ENCODE results near the gene MTM1.

The MTM1 gene

DNA sequence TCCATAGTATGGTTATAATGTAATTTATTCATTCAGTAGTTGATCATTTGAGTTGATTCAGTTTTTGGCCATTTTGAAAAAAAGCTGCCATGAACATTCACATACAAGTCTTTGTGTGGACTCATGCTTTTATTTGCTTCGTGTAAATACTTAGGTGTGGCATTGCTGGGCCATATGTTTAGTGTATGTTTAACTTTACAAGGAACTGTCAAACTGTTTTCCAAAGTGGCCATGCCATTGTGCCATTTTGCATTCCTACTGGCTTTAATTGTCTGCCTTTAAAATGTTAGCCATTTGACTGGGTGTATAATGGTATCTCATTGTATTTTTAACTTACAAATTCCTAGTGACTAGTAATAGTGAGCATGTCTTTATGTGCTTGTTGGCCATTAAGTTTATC lies 8.8 kb downstream of the MTM1 start:
- no peaks in the 10 kb centered on the region for H3K27me3 ChIP-seq (ENCODE audit: insufficient read depth, low read length, poor library complexity, severe bottlenecking)
- H3K4me1 ChIP-seq (ENCODE audit: insufficient read depth, low read length, poor library complexity, severe bottlenecking) = peaks cover 32% of the 10 kb centered on the region
- no peaks in the 10 kb centered on the region for H3K36me3 ChIP-seq (ENCODE audit: insufficient read depth, low read length)
- no peaks in the 10 kb centered on the region for H3F3A ChIP-seq (ENCODE audit: low read depth)
- no peak overlapping the region for H3K9ac ChIP-seq (ENCODE audit: low read depth, low read length, poor library complexity, severe bottlenecking)
- no peaks in the 10 kb centered on the region for H3K9me2 ChIP-seq (replicated peaks; ENCODE audit: low read depth, low read length)
- no peak for TF ChIP-seq EZH2phosphoT487 (IDR thresholded peaks at IDR 0.05; ENCODE audit: borderline replicate concordance)
- TF ChIP-seq, protein P1, sequence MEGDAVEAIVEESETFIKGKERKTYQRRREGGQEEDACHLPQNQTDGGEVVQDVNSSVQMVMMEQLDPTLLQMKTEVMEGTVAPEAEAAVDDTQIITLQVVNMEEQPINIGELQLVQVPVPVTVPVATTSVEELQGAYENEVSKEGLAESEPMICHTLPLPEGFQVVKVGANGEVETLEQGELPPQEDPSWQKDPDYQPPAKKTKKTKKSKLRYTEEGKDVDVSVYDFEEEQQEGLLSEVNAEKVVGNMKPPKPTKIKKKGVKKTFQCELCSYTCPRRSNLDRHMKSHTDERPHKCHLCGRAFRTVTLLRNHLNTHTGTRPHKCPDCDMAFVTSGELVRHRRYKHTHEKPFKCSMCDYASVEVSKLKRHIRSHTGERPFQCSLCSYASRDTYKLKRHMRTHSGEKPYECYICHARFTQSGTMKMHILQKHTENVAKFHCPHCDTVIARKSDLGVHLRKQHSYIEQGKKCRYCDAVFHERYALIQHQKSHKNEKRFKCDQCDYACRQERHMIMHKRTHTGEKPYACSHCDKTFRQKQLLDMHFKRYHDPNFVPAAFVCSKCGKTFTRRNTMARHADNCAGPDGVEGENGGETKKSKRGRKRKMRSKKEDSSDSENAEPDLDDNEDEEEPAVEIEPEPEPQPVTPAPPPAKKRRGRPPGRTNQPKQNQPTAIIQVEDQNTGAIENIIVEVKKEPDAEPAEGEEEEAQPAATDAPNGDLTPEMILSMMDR (conservative IDR thresholded peaks at IDR 0.05; ENCODE audit: low read length) = no peak
- no peak overlapping the region for H2AFZ ChIP-seq (ENCODE audit: low read length)
- H4K20me1 ChIP-seq (ENCODE audit: insufficient read depth, low read length, poor library complexity, severe bottlenecking) = no peaks in the 10 kb centered on the region
- peak overlapping the region; percentile 6 for H3K4me2 ChIP-seq (ENCODE audit: low read depth, low read length, poor library complexity, severe bottlenecking)
- no peak overlapping the region for H3K4me3 ChIP-seq (ENCODE audit: low read length, poor library complexity, severe bottlenecking)
- H3K9me3 ChIP-seq (ENCODE audit: insufficient read depth, low read depth, low read length) = no peaks in the 10 kb centered on the region
- peaks cover 68% of the 10 kb centered on the region for H3K79me2 ChIP-seq (ENCODE audit: insufficient read depth, low read length)

DNA sequence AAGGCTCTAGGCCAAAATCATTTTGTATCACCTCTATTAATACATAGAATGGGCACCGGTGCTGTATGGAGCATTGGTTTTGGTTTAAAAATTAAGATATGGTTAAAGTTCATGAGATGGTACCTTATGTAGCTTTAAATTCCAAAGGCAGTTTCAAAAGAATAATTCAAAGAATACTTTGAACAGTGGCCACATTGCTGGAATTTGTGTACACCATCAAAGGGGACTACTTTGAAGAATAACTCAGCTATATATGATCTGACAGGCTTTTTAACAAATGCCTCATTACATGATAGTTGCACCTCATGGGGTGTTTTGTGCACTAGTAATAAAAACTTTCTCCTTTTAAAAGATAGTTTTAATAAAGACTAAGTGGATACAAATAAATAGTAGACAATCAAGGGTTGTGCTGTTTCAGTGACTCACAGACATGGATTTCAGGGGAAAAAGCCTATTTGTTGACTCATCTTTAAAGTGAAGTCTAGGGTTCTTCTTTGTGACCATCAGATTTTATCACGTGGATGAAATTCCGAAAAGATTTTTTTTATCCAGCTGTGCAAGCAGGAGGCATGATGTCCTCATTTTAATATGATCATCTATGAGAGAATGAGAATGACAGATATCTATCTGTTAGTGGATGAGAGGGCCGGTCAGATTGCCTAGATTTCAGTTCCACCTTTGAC lies 12.8 kb downstream of the MTM1 start:
- no peaks in the 10 kb centered on the region for H3K27me3 ChIP-seq (ENCODE audit: insufficient read depth, low read length, poor library complexity, severe bottlenecking)
- H3K4me3 ChIP-seq (ENCODE audit: low read length, poor library complexity, severe bottlenecking) = no peak overlapping the region
- TF ChIP-seq, protein P1 (conservative IDR thresholded peaks at IDR 0.05; ENCODE audit: low read length) = no peak
- TF ChIP-seq EZH2phosphoT487 (IDR thresholded peaks at IDR 0.05; ENCODE audit: borderline replicate concordance) = no peak
- H3K4me1 ChIP-seq (ENCODE audit: insufficient read depth, low read length, poor library complexity, severe bottlenecking) = peaks cover 1% of the 10 kb centered on the region
- H3F3A ChIP-seq (ENCODE audit: low read depth) = no peaks in the 10 kb centered on the region
- H3K9ac ChIP-seq (ENCODE audit: low read depth, low read length, poor library complexity, severe bottlenecking) = no peak overlapping the region
- peaks cover 4% of the 10 kb centered on the region for H4K20me1 ChIP-seq (ENCODE audit: insufficient read depth, low read length, poor library complexity, severe bottlenecking)
- no peaks in the 10 kb centered on the region for H3K36me3 ChIP-seq (ENCODE audit: insufficient read depth, low read length)
- no peak overlapping the region for H2AFZ ChIP-seq (ENCODE audit: low read length)
- H3K9me2 ChIP-seq (replicated peaks; ENCODE audit: low read depth, low read length) = no peaks in the 10 kb centered on the region
- H3K79me2 ChIP-seq (ENCODE audit: insufficient read depth, low read length) = peaks cover 39% of the 10 kb centered on the region
- no peaks in the 10 kb centered on the region for H3K9me3 ChIP-seq (ENCODE audit: insufficient read depth, low read depth, low read length)
- no peak overlapping the region for H3K4me2 ChIP-seq (ENCODE audit: low read depth, low read length, poor library complexity, severe bottlenecking)

DNA sequence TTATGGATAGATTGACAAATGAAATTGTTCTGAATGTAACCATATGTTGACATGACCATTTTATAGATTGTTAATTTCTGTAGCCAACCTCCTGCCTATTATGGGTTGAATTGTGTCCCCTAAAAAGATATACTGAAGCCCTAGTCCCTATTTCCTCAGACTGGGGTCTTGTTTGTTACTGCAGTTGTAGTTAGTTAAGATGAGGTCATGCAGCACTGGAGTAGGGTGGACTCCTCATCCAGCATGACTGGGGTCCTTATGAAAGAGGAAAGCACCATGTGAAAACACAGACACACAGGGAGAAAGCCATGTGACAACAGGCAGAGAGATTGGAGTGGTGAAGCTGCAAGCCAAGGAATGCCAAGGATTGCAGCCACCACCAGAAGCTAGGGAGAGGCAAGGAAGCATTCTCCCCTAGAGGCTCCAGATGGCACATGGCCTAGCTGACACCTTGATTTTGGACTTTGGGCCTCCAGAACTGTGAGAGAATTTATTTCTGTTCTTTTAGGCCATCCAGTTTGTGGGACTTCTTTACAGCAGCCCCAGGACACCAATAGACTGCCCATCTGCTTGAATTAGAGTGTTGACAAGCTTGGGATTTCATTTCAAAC lies 14.0 kb downstream of the MTM1 start:
- Histone ChIP-seq H3K27me3 (ENCODE audit: insufficient read depth, low read length, poor library complexity, severe bottlenecking) (no peaks in the 10 kb centered on the region), H3K9ac (ENCODE audit: low read depth, low read length, poor library complexity, severe bottlenecking) (no peak overlapping the region), H3K79me2 (ENCODE audit: insufficient read depth, low read length) (peaks cover 35% of the 10 kb centered on the region; the same call in 1 of the 2 replicates), H3K4me2 (ENCODE audit: low read depth, low read length, poor library complexity, severe bottlenecking) (no peak overlapping the region), H3F3A (ENCODE audit: low read depth) (no peaks in the 10 kb centered on the region), H2AFZ (ENCODE audit: low read length) (no peak overlapping the region), H3K9me3 (ENCODE audit: insufficient read depth, low read depth, low read length) (no peaks in the 10 kb centered on the region), H4K20me1 (ENCODE audit: insufficient read depth, low read length, poor library complexity, severe bottlenecking) (peaks cover 4% of the 10 kb centered on the region), H3K9me2 (replicated peaks; ENCODE audit: low read depth, low read length) (no peaks in the 10 kb centered on the region), H3K36me3 (ENCODE audit: insufficient read depth, low read length) (no peaks in the 10 kb centered on the region), H3K4me1 (ENCODE audit: insufficient read depth, low read length, poor library complexity, severe bottlenecking) (no peaks in the 10 kb centered on the region), H3K4me3 (ENCODE audit: low read length, poor library complexity, severe bottlenecking) (no peak overlapping the region)
- TF ChIP-seq, protein P1 (conservative IDR thresholded peaks at IDR 0.05; ENCODE audit: low read length) = no peak
- TF ChIP-seq EZH2phosphoT487 (IDR thresholded peaks at IDR 0.05; ENCODE audit: borderline replicate concordance) = no peak
